ENCODE data around the gene CADM4. TPM values are rescaled to one million over a fixed set of nuclear protein-coding genes. Genes with fewer than 3 reads are reported as not detected.
A peak's percentile ranks its signal among the peaks of the same experiment; 100 is the strongest.

Gene CADM4
- total RNA-seq, 1 donor from 2014 or later = 1.6 TPM

DNA sequence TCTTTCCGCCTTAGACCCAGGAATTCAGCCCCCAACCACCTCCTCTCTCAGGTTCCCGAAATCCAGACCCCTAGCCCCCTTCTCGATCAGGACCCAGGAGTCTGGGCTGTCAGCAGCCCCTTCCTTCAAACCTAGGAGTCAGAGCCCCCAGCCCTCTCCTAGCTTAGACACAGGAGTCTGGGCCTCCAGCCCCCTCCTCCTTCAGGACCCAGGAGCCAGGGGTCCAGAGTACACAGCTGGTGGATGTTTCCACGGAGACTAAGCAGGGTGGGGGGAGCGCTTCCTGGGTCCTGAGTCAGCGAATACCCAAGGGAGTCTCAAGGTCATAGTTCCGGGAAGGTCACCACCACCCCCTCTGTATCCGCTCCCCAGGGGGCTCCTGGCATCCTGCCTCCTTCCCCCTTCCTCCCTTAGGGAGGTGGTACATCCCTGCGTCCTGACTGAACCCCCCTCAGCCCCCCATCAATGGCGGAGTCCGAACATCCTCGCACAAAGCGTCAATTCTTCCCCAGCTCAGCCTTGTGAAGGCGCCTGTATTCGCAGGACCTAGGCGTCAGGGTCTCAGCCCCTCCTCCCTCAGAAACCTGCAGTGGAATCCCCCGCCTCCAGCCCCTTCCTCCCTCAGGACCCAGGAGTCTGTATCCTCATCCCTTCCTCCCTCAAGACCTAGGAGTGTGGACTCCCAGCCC is 4.6 kb downstream of the CADM4 start:
- DNase-seq (ENCODE audit: low read depth) = no peak

DNA sequence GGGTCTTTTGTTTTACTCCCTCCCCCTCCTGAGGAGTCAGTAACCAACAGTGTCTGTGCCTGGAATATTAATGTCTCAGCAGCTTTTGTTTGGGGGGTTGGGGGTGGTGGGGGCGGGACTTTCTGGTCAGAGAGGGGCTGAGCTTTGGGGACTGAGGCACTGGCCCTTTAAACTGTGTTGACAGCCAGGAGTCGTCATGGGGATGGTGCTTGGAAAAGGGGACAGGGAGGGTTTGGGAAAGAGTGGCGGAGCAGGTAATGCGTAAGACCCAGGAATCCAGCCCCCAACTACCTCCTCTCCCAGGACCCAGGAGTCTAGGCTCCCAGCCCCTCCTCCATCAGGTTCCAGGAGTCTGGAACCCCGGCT is 5.2 kb downstream of the CADM4 start:
- DNase-seq (ENCODE audit: low read depth) = no peak

DNA sequence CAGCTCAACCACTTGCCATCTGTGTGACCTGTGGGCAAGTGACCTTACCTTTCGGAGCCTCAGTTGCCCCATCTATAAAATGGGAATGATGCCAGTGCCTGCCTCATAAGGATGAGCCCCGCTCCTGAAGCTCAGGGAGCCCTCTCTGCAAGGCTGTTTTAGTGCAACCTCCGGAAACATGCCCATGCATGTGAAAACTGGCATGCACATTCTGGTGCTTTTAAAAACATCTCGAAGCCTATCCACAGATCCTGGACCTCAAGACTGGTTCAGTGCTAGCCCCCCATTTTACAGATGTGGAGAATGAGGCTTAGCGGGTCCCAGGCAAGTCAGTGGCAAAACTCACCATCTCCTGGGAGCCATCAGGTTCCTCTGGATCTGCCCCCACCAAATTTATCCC is 5.6 kb downstream of the CADM4 start:
- DNase-seq (ENCODE audit: low read depth) = no peak

DNA sequence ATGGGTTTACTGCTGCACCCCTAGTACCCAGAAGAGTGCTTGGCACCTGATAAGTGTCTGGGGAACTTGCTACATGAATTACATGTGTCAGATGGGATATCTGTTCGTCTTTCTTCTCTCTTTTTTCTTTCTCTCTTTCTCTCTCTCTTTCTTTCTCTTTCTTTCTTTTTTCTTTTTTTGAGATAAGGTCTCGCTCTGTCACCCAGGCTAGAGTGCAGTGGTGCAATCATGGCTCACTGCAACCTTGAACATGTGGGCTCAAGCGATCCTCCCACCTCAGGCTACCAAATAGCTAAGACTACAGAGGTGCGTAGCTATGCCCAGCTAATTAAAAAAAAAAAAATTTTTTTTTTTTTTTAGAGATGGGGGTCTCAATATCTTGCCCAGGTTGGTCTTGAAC is 6.1 kb downstream of the CADM4 start:
- DNase-seq (ENCODE audit: low read depth) = no peak

DNA sequence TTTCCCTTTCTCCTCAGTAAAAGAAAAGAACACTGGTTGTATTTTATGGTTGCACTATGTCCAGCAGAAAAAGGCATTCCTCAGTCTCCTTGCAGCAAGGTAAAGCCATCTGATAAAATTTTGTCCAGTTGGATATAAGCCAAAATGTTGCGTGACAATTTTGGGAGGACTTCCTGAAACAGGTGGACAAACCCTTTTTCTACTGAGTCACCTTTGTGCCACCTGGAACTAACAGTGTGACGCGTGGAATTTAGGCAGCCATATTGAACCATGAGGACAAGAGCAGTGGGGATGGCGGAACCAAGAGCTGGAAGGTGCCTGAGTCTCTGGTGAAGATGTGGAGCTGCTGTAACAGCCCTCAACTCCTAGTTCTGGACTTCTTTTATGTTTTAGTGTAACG is 8.2 kb downstream of the CADM4 start:
- no peak for DNase-seq (ENCODE audit: low read depth)

DNA sequence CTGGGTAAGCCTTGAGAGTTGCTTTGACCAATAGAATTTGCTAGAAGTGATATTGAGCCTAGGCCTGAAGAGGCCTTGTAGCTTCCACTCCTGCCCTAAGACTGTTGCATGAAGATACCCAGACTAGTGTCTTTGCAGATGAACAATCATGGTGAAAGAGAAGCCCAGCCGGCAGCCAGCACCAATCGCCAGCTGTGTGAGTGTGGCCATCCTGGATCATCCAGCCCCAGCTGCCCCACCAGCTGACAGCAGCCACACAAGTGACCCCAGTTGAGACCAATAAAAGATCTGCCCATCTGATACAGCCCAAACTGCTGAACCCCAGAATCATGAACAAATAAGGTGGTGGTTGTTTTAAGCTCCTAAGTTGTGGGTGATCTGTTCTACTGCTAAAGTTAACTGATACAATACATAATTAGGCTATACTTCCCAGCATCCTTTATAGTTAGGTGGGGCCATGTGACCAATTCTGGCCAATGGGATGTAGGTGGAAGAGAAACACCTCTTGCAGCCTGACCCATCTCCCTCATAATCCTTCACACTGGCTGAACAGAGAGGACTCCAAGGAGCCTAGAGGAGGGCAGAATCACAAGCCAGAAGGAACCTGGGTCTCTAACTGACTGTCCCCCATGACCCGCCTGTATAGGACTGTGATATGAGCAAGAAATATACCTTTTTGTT is 10.9 kb downstream of the CADM4 start:
- DNase-seq (ENCODE audit: low read depth) = peak; percentile 38

DNA sequence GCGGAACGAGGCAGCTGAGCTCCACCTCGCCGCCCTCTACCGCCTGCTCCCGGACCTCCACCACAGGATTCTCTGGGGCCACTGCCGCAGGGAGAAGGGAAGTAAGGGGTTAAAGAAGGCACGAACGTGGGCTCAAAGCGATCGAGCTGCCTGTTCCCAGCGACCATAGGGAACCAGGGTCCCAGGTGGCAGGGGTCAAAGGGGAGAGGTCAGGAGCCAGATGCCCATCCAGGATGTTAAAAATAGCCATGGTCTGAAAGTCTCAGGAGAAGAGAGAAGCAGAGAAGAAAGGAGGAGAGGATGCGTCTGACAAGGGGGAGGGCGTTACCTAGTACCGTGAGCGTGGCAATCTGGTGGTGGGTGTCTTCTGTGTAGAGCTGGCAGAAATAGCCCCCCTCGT is 12.8 kb downstream of the CADM4 start:
- no peak for DNase-seq (ENCODE audit: low read depth)

DNA sequence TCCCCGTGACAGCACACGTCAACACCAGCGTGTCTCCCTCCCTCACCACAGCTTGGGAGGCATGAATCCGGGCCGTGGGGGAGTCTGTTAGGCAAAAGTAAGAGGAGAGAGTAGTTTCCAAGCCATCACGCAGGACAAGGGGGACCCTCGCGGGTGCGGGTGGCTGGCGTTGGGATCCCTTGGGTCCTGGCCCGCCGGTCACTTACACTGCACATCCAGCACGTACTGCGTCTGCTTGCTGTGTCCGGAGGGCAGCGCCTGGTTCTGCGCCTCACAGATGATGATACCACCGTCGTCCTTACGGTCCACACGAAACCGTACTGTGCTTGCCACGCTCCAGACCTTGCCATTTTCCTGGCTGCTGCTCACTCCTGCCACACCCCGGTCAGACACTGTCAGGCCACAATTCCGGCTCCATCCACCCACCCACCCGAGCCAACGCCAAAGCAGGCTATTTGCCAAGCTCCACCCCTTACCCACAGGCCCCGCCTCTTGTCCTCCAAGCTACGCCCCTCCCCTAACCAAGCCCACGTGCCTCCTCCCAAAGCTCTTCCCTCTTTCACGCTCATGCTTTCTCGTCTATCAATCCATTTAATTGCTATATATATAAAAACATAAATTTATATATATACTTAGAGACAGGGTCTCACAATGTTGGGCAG is 13.6 kb downstream of the CADM4 start:
- DNase-seq (ENCODE audit: low read depth) = no peak

DNA sequence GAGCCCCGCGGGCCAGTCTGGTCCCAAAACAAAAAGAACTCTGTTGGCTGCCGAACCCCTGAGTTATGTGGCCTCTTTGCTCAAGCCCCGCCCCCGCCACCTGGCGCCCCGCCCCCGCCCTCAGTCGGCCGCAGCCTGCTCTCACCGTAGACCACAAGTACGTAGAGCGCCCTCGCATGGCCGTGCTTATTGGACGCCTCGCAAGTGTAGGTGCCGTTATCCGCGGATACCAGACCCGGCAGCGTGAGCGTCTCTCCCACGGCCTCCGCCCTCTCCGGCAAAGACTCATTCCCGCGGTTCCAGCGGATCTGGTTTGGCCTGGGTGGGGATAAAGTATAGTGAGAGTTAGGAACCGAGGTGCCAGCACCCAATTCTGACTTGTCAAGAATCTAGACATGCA is 14.7 kb downstream of the CADM4 start:
- no peak for DNase-seq (ENCODE audit: low read depth)

DNA sequence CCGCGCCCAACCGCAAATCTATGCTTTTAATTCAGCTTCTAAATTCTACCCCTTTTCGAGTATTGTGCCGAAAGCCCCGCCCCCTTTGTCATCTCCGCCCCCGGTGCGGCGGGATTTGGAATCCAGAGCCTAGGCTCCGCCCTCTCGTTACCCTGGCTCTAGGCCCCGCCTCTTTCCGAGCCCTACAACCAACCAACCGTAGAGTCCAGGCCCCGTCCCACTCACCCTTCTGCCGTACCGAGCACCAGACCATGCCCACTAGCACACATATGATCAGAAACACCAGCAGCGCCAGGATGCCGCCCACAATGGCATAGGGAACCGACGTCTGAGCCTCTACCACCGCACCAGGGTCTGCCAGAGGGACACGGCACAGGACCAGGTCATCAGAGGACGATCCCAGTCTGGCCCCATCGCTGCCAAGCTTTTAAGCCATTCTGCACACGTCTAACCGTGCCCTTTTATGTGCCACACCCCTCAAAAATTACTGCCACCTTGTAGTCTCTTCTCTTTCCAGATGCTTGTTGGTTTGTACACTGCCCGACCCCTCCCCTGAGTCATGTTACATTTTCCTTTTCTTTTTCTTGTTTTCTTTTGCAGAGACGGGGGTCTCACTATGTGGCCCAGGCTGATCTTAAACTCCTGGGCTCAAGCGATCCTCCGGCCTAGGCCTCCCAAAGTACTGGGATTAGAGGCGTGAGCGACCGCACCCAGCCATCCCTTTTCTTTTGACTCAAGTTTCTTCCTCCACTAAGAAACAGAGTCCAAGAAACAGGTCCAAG is 15.6 kb downstream of the CADM4 start:
- DNase-seq (ENCODE audit: low read depth) = no peak

DNA sequence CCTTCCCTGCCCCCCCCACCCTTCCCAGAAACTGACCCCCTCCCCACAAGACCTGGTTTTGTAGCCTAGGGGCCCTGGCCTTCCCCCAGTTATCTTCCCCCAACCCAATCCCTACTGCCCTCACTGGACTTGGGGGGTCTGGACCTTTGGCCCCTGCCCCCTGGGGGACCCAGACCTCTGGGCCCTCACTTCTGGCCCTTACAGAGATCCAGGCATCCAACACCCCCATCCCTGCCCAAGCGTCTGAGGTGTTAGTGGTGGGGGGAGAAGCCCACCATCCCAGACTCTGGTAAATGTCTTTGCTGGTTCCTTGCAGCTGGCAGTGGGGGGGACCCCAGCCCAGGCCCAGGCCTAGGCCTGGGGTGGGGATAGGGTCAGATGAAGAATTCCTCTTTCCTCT is 16.7 kb downstream of the CADM4 start:
- no peak for DNase-seq (ENCODE audit: low read depth)

DNA sequence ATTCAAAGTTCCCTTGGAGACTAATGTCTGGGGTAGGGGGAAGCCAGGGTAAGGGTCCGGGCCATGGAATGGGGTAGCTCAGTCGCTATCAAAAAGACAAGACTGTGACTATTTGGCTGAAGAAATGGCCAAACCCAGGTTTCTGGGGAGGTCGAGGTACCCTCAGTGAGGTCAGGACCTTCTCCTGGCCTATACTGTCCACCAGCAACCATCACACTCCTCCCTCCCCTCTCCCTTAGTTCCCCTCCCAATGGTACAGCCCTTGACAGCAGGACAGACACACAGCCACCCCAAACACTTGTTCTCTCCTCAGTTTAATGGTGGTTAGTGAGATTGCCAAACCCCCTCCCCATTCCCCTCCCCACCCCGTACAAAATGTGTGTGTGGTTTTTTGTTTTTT is 17.6 kb downstream of the CADM4 start:
- no peak for DNase-seq (ENCODE audit: low read depth)

DNA sequence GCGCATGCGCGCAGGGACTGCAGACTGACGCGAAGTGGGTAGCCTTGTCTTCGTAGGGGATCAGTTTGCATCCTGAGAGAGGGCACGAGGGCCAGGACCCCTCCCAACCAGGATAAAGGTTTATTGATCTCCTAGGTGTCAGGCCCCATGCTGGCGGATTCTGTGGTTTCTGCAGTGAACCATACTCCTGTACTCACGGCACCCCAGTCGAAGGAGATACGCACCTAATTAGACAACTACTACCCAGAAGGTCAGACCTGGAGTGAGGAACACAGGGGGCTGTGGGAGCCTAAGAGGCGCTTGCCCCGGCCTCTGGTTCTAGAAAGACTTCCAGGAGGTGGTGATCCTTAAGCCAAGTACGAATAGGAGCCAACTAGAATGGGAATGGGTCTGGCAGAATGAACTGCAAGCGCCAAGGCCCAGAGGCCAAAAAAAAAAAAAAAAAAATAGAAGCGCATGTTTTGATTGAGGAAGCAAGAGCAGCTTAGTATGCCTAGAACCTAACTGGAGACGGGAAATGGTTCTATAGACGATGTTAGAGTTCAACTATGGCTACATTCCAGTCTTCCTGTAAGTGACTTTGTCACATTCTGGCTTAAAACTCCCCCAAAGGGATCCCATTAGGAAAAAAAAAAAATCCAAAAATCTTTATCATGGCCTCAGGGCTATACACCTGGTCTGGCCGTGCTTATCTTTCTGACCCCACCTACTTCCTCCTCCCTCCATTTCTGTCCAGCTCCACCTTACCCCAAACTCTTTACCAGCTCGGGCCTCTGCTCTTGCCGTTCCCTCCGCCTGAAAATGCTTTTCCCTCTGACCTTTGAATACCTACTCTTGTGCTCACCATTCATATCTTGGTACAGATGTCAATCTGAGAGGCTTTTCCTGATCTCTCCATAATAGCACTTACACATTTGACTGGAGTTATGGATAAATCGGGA is 19.3 kb downstream of the CADM4 start:
- DNase-seq (ENCODE audit: low read depth) = no peak

DNA sequence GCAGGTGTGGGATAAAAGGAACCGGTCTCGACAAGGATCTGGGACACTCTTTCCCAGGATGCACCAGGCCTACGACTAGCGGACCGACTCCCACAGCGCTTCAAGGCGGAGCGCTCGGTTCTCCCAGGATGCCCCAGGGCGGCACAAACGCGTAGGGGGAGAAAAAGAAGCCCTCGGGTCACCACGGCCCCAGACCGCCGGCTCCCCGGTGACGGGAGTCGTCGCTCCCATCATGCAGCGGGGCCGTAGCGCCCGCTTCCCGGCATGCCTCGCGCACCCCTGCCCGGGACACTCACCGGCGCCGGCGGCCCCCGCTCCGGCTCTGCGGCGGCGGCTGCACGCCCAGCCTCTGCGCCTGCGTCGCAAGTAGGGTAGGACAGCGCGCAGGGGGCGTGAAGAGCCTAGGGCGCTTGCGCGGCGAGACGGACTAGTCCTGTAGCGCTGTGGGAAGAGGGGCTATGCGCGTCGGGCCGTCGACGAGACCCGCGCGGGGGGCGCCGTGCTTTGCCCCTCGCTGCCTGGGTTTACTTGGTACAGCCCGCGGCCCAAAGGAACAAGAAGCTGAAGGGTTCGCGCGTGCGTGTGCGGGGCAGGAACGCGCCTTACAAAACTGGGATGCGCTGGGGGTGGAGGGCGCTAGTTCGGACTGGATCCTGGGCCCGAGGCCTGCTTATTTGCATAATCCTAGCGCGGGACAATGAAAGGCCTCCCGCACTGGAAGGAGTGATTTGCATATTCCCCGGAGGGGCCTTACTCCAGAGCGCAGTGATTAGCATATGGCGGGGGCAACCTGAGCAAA is 20.2 kb downstream of the CADM4 start, which contains the start of gene ZNF428:
TSS of gene ZNF428 (minus strand) at position 368 of the 799 bp plus-strand sequence. CDS start 5,325 bp downstream, outside the sequence.
- DNase-seq (ENCODE audit: low read depth) = peak; percentile 93

DNA sequence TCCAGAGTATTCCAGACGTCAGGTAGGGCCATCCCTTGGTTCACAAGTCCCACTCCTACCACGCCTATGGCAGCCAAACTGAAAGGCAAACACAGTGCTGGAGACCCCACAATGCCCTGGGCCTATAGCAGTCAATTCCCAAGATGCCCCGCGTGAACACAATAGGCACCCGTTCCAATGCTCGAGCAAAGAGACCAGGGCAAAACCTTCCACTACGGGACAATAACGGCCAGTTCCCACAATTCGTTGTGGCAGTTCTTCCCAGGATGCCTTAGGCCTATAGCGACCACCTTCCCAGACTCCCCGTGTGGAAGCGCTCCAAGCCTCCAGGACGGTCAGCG is 20.8 kb downstream of the CADM4 start:
- no peak for DNase-seq (ENCODE audit: low read depth)

DNA sequence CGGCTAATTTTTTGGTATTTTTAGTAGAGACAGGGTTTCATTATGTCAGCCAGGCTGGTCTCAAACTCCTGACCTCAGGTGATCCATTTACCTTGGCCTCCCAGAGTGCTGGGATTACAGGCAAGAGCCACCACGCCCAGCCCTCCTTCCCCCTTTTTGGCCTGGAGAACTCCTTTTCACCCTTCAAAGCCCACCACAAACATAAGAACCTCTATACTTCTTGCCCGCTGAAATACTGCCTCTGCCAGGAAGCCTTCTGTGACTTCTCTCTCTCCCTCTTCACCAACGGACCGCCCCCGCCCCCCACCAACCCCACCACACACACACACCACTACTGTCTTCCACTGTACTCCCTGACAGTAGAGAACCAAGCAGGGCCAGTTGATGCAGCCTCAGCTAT is 22.7 kb downstream of the CADM4 start:
- no peak for DNase-seq (ENCODE audit: low read depth)

DNA sequence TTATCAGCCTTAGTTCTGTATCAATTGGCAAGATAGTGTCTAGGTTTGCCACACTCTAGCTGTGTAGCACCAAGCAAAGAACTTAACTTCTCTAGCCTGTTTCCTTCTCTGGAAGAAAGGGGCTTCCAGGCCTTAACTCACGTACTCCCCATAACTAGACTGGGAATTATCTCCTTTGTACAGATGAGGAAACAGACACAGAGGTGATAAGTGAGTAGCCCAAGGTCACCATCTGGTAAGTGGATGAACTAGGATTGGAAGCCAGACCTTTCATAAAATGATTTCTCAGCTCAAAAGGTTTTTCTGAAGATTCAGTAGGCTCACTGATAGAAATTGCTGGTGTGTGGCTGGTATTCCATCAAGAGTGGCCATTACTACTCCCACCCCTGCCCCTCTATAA is 23.3 kb downstream of the CADM4 start:
- DNase-seq (ENCODE audit: low read depth) = no peak

DNA sequence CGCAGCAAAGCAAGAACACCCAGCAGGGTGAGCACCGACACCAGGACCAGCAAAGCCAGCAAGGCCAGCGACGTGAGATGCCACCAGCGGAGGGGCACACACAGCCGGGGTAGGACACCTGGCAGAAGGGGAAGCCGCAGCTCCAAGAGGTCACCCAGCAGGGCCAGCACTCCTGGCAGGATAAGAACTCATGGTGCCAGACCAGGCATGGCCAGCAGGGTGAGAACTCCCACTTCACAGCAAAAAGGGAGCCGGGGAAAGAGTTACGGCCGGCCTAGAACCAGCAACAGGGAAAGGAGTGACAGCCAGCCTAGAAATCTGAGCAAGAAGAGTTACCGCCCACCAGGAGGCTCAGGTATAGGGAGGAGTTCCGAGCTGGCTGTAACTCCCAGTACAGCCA is 27.3 kb downstream of the CADM4 start:
- DNase-seq (ENCODE audit: low read depth) = no peak

DNA sequence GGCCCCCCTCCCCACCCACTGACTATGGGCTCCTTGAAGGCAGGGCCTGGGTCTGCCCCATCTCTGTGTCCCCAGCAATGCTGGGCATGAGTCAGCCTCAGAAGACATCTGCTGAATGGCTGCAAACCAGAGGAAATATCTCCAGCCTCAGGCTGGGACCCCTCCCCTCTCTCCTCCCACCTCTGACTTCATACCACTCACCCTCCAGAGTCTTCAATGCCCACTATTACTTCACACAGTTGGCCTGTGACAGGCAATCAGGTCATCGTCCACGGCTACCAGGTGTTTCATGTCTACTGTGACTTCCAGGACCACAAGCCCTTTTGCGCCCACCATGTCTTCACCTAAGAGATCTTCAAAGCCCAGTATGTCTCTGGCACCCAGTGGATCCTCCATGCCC is 27.9 kb downstream of the CADM4 start, which contains the start of gene SRRM5:
TSS of gene SRRM5 (plus strand) at position 301 of the 400 bp plus-strand sequence. CDS start at position 335, 34 bp downstream.
- DNase-seq (ENCODE audit: low read depth) = no peak

DNA sequence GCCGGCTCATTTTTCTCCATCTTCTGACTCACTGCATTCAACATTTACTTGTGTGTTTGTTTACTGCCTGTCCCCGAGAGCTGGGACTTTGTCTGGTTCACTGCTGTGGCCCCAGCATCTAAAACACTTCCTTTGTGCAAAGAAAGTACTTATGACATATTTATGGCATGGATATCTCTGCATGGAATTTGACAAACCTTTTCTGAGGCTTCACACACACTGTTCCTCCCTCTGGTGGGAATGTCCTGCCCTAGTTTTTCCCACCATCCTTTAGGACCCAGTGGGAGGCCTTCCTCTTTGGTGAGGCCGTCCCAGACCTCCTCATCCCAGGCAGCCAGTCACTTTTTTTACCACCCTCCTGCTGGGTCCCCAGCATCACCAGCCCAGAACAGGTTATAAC is 29.2 kb downstream of the CADM4 start:
- no peak for DNase-seq (ENCODE audit: low read depth)

Measured in myocyte (in vitro differentiated cells).